ENCODE results near the gene TCF7L2.

Gene TCF7L2

DNA sequence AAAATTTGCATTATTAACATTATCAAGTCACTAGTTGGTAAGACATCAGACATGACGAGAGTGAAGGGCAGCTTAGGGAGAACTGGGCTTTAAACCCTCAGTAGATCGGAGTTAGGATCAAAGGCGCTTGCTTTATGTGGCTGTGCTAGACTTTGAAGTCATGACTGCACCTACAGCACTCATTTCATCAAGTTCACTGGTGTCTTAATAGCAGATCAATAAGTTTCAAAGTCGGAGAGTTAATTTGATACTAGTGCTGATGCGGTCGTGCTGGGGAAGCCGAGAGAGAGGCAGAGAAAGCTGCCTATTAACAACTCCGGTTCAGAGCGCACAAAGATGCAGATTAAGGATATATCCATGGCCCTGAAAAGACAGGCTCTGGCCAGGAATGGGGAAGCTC, 172.9 kb downstream of the TCF7L2 start:
- H3K79me2 ChIP-seq (ENCODE audit: low read length): no peaks in the 10 kb centered on the region
- H3K9ac ChIP-seq (ENCODE audit: low read length): no peak overlapping the region
- TF ChIP-seq, protein P1, sequence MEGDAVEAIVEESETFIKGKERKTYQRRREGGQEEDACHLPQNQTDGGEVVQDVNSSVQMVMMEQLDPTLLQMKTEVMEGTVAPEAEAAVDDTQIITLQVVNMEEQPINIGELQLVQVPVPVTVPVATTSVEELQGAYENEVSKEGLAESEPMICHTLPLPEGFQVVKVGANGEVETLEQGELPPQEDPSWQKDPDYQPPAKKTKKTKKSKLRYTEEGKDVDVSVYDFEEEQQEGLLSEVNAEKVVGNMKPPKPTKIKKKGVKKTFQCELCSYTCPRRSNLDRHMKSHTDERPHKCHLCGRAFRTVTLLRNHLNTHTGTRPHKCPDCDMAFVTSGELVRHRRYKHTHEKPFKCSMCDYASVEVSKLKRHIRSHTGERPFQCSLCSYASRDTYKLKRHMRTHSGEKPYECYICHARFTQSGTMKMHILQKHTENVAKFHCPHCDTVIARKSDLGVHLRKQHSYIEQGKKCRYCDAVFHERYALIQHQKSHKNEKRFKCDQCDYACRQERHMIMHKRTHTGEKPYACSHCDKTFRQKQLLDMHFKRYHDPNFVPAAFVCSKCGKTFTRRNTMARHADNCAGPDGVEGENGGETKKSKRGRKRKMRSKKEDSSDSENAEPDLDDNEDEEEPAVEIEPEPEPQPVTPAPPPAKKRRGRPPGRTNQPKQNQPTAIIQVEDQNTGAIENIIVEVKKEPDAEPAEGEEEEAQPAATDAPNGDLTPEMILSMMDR (IDR thresholded peaks at IDR 0.05; ENCODE audit: low read depth, low read length): no peak
- no peak for TF ChIP-seq EZH2phosphoT487 (IDR thresholded peaks at IDR 0.05; ENCODE audit: low read depth)
- no peaks in the 10 kb centered on the region for H3K36me3 ChIP-seq (replicated peaks; ENCODE audit: low read depth, low read length)
- no peak overlapping the region for H3K4me2 ChIP-seq (ENCODE audit: low read length)
- no peaks in the 10 kb centered on the region for H3K9me3 ChIP-seq (ENCODE audit: insufficient read depth, low read length)
- H3K4me3 ChIP-seq (ENCODE audit: low read length): no peak overlapping the region
- H3K27me3 ChIP-seq (ENCODE audit: low read depth, low read length): no peaks in the 10 kb centered on the region
- H2AFZ ChIP-seq (ENCODE audit: low read depth, low read length): no peak overlapping the region
- no peaks in the 10 kb centered on the region for H3K4me1 ChIP-seq (ENCODE audit: low read length)
- no peak overlapping the region for H3K27ac ChIP-seq (ENCODE audit: low read length)
- H4K20me1 ChIP-seq (ENCODE audit: insufficient read depth, low read length): no peaks in the 10 kb centered on the region

DNA sequence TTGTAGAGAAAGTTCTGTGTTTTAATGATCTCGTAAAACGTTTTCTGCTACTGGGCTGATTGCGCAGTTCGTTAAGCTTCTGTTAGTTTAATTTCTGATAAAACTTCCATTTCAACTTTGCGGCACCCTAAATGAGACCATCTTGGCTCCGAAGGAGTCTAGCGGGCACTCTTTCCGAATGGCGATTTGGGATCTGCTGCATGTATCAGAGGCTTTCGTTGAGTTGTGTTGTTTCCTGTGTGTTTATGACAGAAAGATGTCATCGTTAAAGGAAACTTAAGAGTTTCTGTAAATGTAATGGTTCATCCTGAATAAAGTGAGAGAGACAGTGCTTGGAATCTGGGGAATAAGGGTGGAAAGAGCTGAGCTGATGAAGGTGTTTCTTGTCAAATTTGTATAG, 174.7 kb downstream of the TCF7L2 start:
- Histone ChIP-seq H3K27ac (ENCODE audit: low read length) (no peak overlapping the region), H3K9ac (ENCODE audit: low read length) (no peak overlapping the region), H3K4me2 (ENCODE audit: low read length) (no peak overlapping the region), H3K9me3 (ENCODE audit: insufficient read depth, low read length) (no peaks in the 10 kb centered on the region), H3K4me3 (ENCODE audit: low read length) (no peak overlapping the region), H3K36me3 (replicated peaks; ENCODE audit: low read depth, low read length) (no peaks in the 10 kb centered on the region), H3K4me1 (ENCODE audit: low read length) (no peaks in the 10 kb centered on the region), H3K79me2 (ENCODE audit: low read length) (no peaks in the 10 kb centered on the region), H3K27me3 (ENCODE audit: low read depth, low read length) (no peaks in the 10 kb centered on the region; the same call in 1 of the 2 replicates), H2AFZ (ENCODE audit: low read depth, low read length) (no peak overlapping the region), H4K20me1 (ENCODE audit: insufficient read depth, low read length) (no peaks in the 10 kb centered on the region)
- no peak for TF ChIP-seq EZH2phosphoT487 (IDR thresholded peaks at IDR 0.05; ENCODE audit: low read depth)
- TF ChIP-seq, protein P1 (IDR thresholded peaks at IDR 0.05; ENCODE audit: low read depth, low read length): no peak

- H3K79me2 ChIP-seq (ENCODE audit: low read length): no peaks in the 10 kb centered on the region
- H3K4me1 ChIP-seq (ENCODE audit: low read length): no peaks in the 10 kb centered on the region
- H3K9ac ChIP-seq (ENCODE audit: low read length): no peak overlapping the region
- no peaks in the 10 kb centered on the region for H4K20me1 ChIP-seq (ENCODE audit: insufficient read depth, low read length)
- no peaks in the 10 kb centered on the region; the same call in 1 of the 2 replicates for H3K27me3 ChIP-seq (ENCODE audit: low read depth, low read length)
- H3K4me3 ChIP-seq (ENCODE audit: low read length): no peak overlapping the region
- no peak overlapping the region for H3K4me2 ChIP-seq (ENCODE audit: low read length)
- no peak overlapping the region for H2AFZ ChIP-seq (ENCODE audit: low read depth, low read length)
- no peaks in the 10 kb centered on the region for H3K36me3 ChIP-seq (replicated peaks; ENCODE audit: low read depth, low read length)
- no peaks in the 10 kb centered on the region for H3K9me3 ChIP-seq (ENCODE audit: insufficient read depth, low read length)
- H3K27ac ChIP-seq (ENCODE audit: low read length): no peak overlapping the region
- no peak for TF ChIP-seq EZH2phosphoT487 (IDR thresholded peaks at IDR 0.05; ENCODE audit: low read depth)
- TF ChIP-seq, protein P1 (IDR thresholded peaks at IDR 0.05; ENCODE audit: low read depth, low read length): no peak
Observed at GRCh38 chr10:113125612-113126011, 175.6 kb downstream of the TCF7L2 start.

GRCh38 chr10:113126229-113127201, 176.5 kb downstream of the TCF7L2 start:
- Histone ChIP-seq H3K9ac (ENCODE audit: low read length) (no peak overlapping the region), H3K27me3 (ENCODE audit: low read depth, low read length) (no peaks in the 10 kb centered on the region; the same call in 1 of the 2 replicates), H3K79me2 (ENCODE audit: low read length) (no peaks in the 10 kb centered on the region), H4K20me1 (ENCODE audit: insufficient read depth, low read length) (no peaks in the 10 kb centered on the region), H3K4me1 (ENCODE audit: low read length) (no peaks in the 10 kb centered on the region), H3K36me3 (replicated peaks; ENCODE audit: low read depth, low read length) (no peaks in the 10 kb centered on the region), H3K4me3 (ENCODE audit: low read length) (no peak overlapping the region), H3K27ac (ENCODE audit: low read length) (no peak overlapping the region), H3K4me2 (ENCODE audit: low read length) (no peak overlapping the region), H2AFZ (ENCODE audit: low read depth, low read length) (no peak overlapping the region), H3K9me3 (ENCODE audit: insufficient read depth, low read length) (no peaks in the 10 kb centered on the region)
- TF ChIP-seq EZH2phosphoT487 (IDR thresholded peaks at IDR 0.05; ENCODE audit: low read depth): no peak
- TF ChIP-seq, protein P1 (IDR thresholded peaks at IDR 0.05; ENCODE audit: low read depth, low read length): no peak

Data from OCI-LY3 (cell line).